IPS-NIHi7 (cell line): ENCODE measurements around the gene USP3.

Experiments used
- DNase-seq: peaks from one replicate; pipeline ENCODE4 v3.0.0; 2012; ENCODE audit warnings: mixed read lengths; ENCODE audit errors: extremely low spot score

The USP3 gene

GRCh38 chr15:63593705-63594671 lies 89.6 kb downstream of the USP3 start:
- DNase-seq: no peak

- no peak for DNase-seq
These were observed 90.7 kb downstream of the USP3 start for GRCh38 chr15:63595065-63595464.

DNA sequence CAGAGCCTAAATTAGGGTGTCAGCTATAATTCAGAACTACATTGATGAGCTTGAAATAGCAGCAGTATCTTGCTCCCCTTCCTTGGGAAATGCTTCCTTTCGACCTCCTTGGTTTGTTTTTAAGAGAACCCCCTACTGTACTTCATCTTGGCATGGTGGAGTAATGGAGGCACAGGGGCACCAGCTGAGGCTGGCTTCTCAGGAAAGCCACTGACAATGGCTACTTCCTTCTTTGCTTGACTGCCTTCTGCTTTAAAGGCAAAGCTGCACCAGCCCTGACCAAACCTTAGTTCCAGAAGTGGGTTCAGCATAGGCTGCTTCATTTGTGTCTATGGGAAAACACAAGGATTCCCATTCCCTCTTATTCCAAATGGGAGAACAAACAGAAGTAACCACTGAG lies 91.3 kb downstream of the USP3 start:
- DNase-seq: no peak

GRCh38 chr15:63596676-63597037 lies 92.3 kb downstream of the USP3 start:
- DNase-seq: no peak

DNA sequence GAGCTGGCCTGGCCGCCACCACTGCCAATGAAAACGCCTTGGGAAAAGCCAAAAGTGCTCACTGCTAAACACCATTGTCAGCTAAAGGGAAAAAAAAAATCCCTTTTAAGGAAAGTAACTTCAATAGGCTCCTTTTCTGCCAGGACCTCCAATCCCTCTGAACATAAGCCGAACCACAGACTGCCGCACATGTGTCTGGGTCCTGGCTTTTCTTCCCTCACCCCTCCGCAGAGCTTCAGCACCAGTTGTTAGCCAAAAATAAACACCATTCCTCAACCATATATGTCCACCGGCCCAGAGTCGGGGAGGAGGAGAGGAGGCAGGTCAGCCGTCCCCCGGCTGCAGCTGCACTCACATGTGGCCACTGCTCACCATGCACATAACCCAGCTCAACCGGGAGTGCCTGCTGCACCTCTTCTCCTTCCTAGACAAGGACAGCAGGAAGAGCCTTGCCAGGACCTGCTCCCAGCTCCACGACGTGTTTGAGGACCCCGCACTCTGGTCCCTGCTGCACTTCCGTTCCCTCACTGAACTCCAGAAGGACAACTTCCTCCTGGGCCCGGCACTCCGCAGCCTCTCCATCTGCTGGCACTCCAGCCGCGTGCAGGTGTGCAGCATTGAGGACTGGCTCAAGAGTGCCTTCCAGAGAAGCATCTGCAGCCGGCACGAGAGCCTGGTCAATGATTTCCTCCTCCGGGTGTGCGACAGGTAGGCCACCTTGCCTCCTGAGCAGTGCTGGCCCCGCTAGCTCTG lies 92.8 kb downstream of the USP3 start, which contains the start of gene FBXL22:
Gene FBXL22 (plus strand): TSS at position 350 of the 753 bp plus-strand sequence. CDS start 6 bp downstream, at position 356.
- DNase-seq: no peak

- no peak for DNase-seq
These were observed 93.4 kb downstream of the USP3 start for GRCh38 chr15:63597821-63598220.

GRCh38 chr15:63598473-63599400 lies 94.3 kb downstream of the USP3 start:
- no peak for DNase-seq

GRCh38 chr15:63599401-63600000 lies 95.1 kb downstream of the USP3 start:
- peak; percentile 66 for DNase-seq

GRCh38 chr15:63600001-63600615 lies 95.7 kb downstream of the USP3 start:
- DNase-seq: peak; percentile 48

- peak; percentile 87 for DNase-seq
These were observed 96.2 kb downstream of the USP3 start for GRCh38 chr15:63600616-63601025.

DNA sequence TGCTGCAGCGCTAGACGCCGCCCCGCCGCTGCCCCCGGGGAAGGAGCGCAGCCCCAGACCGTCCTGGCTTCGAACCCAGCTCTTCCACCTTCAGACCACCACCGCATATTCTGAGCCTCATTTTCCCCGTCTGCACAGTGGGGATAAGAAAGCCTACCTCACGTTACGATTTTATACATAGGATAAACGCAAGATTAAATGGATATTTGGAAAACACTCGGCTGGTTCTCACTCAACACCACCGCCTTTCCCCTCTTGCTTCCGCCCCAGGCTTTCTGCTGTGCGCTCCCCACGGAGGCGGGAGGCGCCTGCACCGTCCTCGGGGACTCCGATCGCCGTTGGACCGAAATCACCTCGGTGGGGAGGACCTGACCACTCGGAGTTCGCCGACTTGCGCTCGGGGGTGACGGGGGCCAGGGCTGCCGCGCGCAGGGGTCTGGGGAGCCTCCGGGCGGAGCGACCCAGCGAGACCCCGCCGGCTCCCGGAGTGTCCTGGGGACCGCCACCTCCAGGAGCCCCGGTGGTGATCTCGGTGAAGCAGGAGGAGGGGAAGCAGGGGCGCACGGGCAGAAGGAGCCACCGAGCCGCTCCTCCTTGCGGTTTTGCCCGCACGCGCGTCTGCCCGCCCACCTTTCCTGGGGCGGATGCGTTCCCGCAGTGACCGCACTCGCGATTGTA lies 96.8 kb downstream of the USP3 start:
- peak; percentile 34 for DNase-seq

DNA sequence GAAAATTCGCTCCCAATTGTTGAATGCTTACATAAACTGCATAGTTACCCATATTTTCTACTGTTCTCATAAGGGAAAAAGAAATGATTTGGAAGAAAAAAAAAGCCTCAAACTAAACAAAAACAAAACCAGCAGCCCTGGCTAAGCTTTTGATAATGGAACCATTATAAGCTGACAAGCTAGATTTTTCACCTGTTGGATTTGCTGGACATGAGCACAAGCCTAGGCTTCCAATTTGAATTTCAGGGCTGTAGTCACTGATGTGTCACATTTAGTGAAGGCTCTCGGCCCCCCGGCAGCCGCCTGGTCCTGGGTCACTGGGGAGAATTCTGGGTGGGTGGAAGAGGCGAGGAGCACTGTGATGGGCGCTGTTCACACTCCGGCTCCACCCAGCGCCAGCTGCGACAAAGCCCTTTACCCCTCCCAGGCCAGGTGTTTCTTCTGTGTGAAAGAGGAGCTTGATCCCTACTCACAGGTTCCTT lies 97.4 kb downstream of the USP3 start:
- no peak for DNase-seq

- DNase-seq: no peak
These were observed 98.2 kb downstream of the USP3 start for GRCh38 chr15:63602595-63602994.

DNA sequence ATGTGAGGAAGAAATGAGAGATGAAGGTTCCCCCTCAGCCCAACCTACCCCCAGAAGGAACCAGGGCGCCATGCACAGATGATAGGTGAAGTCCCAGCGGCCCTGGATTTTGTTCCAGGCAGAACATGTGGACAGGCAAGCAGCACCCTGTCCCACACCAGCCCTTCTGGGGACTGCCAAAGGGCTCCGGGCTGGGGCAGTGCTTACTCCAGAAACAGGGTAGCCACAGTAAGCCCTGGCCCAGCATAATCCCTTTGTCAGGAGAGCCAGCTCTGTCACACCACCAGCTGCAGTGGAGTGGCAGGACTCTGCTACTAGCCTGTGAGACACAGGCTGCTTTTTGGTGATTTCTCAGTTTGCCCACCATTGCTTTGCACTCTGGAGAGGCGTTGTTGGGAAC lies 99.1 kb downstream of the USP3 start:
- no peak for DNase-seq

- DNase-seq: no peak
These were observed 99.9 kb downstream of the USP3 start for GRCh38 chr15:63604281-63604680.

- DNase-seq: no peak
These were observed 100.6 kb downstream of the USP3 start for GRCh38 chr15:63605036-63605435.

DNA sequence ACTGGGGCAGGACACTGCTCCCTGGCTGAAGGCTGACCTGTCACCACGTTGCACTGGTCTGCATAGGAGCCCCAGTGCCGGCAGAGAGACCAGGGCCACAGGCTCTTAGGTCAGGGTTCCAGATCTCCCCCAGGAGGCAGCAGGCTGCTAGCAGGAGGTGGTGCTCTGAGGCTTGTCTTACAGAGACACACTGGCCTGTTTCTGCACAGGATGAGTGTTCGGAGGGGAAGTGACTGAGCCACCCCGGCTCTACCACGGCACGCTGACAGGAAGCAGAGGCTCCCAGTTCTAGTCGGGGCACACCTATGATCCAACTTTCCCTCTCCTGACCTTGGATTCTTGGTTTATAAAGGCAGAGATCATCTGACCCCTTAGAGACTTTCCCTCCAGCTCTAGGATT lies 101.4 kb downstream of the USP3 start:
- no peak for DNase-seq

DNA sequence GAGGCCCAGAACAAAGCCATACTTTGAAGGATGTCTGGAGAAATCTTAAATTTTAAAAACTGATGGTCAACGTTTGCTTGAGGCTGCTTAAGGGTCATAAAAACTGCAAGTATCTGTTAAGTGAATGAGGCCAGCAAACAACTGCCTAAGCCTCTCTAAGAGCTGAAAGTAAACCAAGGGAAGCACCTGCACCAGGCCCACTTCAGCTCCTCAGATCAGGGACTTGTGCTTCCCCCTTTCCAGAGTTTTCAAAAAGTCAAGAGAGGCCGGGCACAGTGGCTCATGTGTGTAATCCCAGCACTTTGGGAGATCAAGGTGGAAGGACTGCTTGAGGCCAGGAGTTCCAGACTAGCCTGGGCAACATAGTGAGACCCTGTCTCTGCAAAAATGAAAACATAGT lies 101.9 kb downstream of the USP3 start:
- no peak for DNase-seq

GRCh38 chr15:63608989-63609388 lies 104.6 kb downstream of the USP3 start:
- DNase-seq: no peak

DNA sequence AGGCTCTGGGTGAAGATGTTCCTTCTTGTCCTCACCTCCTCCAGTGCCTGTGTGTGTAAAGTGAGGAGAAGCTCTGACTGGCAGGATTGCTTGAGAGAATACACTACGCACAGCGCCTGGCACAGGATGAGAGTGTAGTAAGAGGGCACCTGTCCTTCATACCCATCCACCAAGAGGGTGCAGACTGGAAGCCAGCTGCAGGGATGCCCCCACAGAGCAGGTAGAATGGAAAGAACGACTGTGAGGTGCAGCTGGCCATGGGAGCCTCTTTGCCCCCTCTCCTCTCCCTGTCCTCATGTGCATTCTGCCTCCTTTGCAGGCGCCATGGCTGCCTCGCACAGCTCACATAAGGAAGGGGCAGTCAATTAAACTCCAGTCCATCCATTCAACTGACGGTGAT lies 105.1 kb downstream of the USP3 start:
- no peak for DNase-seq
